ENCODE measurements around the gene ANKMY1. TPM values are rescaled to one million over a fixed set of nuclear protein-coding genes. Genes with fewer than 3 reads are reported as not detected.

The ANKMY1 gene
- total and polyA plus RNA-seq, 2 of the 8 experiments (the other 6 are each of a cell fraction or from before 2014, with no cell fraction given) = 4.5 to 4.8 TPM

GRCh38 chr2:240539906-240540305 lies 17.9 kb downstream of the ANKMY1 start:
- H2BK120ac ChIP-seq (replicated peaks; ENCODE audit: low read depth, low read length) = no peak overlapping the region
- no peaks in the 10 kb centered on the region for H3K27me3 ChIP-seq (replicated peaks in 1 of 4; ENCODE audit: control insufficient read depth in 3 of 4, extremely low read depth in 1 of 4, insufficient read depth in 3 of 4, low read length in 3 of 4)
- no peak overlapping the region for H2BK15ac ChIP-seq (ENCODE audit: low read length)
- H3K36me3 ChIP-seq (ENCODE audit: control insufficient read depth in 2 of 4, insufficient read depth in 4 of 4, low read length in 3 of 4) = no peaks in the 10 kb centered on the region; a peak in 2 of 8 replicates
- H2BK12ac ChIP-seq (ENCODE audit: low read depth, low read length) = no peak overlapping the region
- H3K9ac ChIP-seq (replicated peaks in 1 of 4; ENCODE audit: extremely low read depth in 1 of 4, low read depth in 3 of 4, low read length in 3 of 4) = no peak overlapping the region
- H3K4me3 ChIP-seq (ENCODE audit: extremely low read depth in 1 of 4, insufficient read depth in 2 of 4, low read depth in 3 of 4, low read length in 4 of 4) = no peak overlapping the region
- H3K14ac ChIP-seq (ENCODE audit: insufficient read length) = no peak overlapping the region
- H3K27ac ChIP-seq (ENCODE audit: low read depth, low read length) = no peak overlapping the region
- no peaks in the 10 kb centered on the region for H3K79me2 ChIP-seq (ENCODE audit: control insufficient read depth in 1 of 2, insufficient read depth in 2 of 2, low read length in 2 of 2)
- H3K56ac ChIP-seq (replicated peaks; ENCODE audit: insufficient read length, low read depth, low read length) = no peak overlapping the region
- H3K4me1 ChIP-seq (replicated peaks in 1 of 4; ENCODE audit: control insufficient read depth in 3 of 4, insufficient read depth in 4 of 4, low read length in 3 of 4) = no peaks in the 10 kb centered on the region
- no peak overlapping the region for H2AK5ac ChIP-seq (ENCODE audit: low read depth, low read length)
- POLR2A ChIA-PET (ENCODE audit: partially characterized antibody) = no interaction called here
- H3K4me2 ChIP-seq (ENCODE audit: insufficient read depth in 1 of 2, low read depth in 2 of 2, low read length in 2 of 2) = no peak overlapping the region
- H4K91ac ChIP-seq (replicated peaks; ENCODE audit: insufficient read length, low read length) = no peak overlapping the region
- no peaks in the 10 kb centered on the region for H3K23me2 ChIP-seq (ENCODE audit: low read depth, low read length)
- peaks cover 4 to 5% of the 10 kb centered on the region in 2 experiments; a peak in 3 of 4 replicates for H3K9me3 ChIP-seq (ENCODE audit: insufficient read depth in 2 of 2, low read depth in 1 of 2, low read length in 1 of 2)
- H3K23ac ChIP-seq (ENCODE audit: insufficient read length) = no peak overlapping the region
- no peak overlapping the region for H4K5ac ChIP-seq (ENCODE audit: insufficient read length, low read depth, low read length)
- CTCF ChIA-PET (ENCODE audit: partially characterized antibody) = no interaction called here
- H3K79me1 ChIP-seq (ENCODE audit: low read depth, low read length) = no peaks in the 10 kb centered on the region
- FAIRE-seq (no peak), DNase-seq (ENCODE audit: low read depth in 1 of 2, low spot score in 2 of 2) (no peak)
- H4K8ac ChIP-seq (ENCODE audit: extremely low read depth, insufficient read depth, low read length) = no peak overlapping the region
- no peak overlapping the region for H3K18ac ChIP-seq (ENCODE audit: extremely low read depth, low read length)
- H3K4ac ChIP-seq (replicated peaks; ENCODE audit: insufficient read length, low read depth, low read length) = no peak overlapping the region
- H2AFZ ChIP-seq (ENCODE audit: low read length) = no peak overlapping the region
- H2BK20ac ChIP-seq (ENCODE audit: low read length) = no peak overlapping the region
- H2BK5ac ChIP-seq (ENCODE audit: low read depth, low read length) = no peak overlapping the region
- no peaks in the 10 kb centered on the region for H4K20me1 ChIP-seq (replicated peaks in 1 of 2; ENCODE audit: control insufficient read depth in 1 of 2, insufficient read depth in 2 of 2, low read length in 2 of 2)
- TF ChIP-seq NRF1 (IDR thresholded peaks at IDR 0.05; ENCODE audit: low read depth, low read length) (no peak), TCF12 (IDR thresholded peaks at IDR 0.05; ENCODE audit: low read depth, low read length) (no peak), PHF8 (conservative IDR thresholded peaks at IDR 0.05; ENCODE audit: low read depth, low read length) (no peak), FOSL1 (IDR thresholded peaks at IDR 0.05; ENCODE audit: insufficient read depth, low read depth, low read length) (no peak), MAX (IDR thresholded peaks at IDR 0.05) (no peak), KDM5A (IDR thresholded peaks at IDR 0.05; ENCODE audit: low read length) (no peak), KDM1A (IDR thresholded peaks at IDR 0.05; ENCODE audit: borderline replicate concordance, low read length) (no peak), RXRA (IDR thresholded peaks at IDR 0.05; ENCODE audit: insufficient read depth, low read depth, low read length) (no peak), BCL11A (IDR thresholded peaks at IDR 0.05; ENCODE audit: low read depth in 2 of 2, low read length in 2 of 2) (no peak), EP300 (IDR thresholded peaks at IDR 0.05; ENCODE audit: borderline replicate concordance in 1 of 2, low read depth in 2 of 2, low read length in 2 of 2) (no peak), SIN3A (conservative IDR thresholded peaks at IDR 0.05 in 1 of 2, IDR thresholded peaks at IDR 0.05 in 1 of 2; ENCODE audit: low read depth in 1 of 2, low read length in 2 of 2) (no peak), YY1 (IDR thresholded peaks at IDR 0.05; ENCODE audit: low read depth, low read length) (no peak), POU5F1 (IDR thresholded peaks at IDR 0.05; ENCODE audit: low read depth, low read length) (no peak), HDAC6 (IDR thresholded peaks at IDR 0.05; ENCODE audit: low read depth, low read length) (no peak), KDM4A (IDR thresholded peaks at IDR 0.05; ENCODE audit: low read depth, low read length, severe bottlenecking) (no peak)
